Measurements from ENCODE around the gene HOXA2.

Gene HOXA2

GRCh38 chr7:27132214-27132613 lies 29.7 kb upstream of the HOXA2 start:
- H3K4me2 ChIP-seq (ENCODE audit: low read depth, low read length, poor library complexity, severe bottlenecking) = no peak overlapping the region
- no peak overlapping the region for H3K9ac ChIP-seq (ENCODE audit: low read length)
- no peaks in the 10 kb centered on the region for H3K9me2 ChIP-seq (replicated peaks; ENCODE audit: insufficient read depth, low read length)
- H3K9me3 ChIP-seq (ENCODE audit: insufficient read depth, low read length) = no peaks in the 10 kb centered on the region
- H3K79me2 ChIP-seq (ENCODE audit: insufficient read depth, low read length) = no peaks in the 10 kb centered on the region
- H3F3A ChIP-seq (ENCODE audit: insufficient read depth) = peaks cover 7% of the 10 kb centered on the region; the same call in 1 of the 2 replicates
- no peaks in the 10 kb centered on the region for H4K20me1 ChIP-seq (ENCODE audit: low read depth, low read length)
- no peak overlapping the region for H3K27ac ChIP-seq (ENCODE audit: low read depth, low read length)
- H3K27me3 ChIP-seq (ENCODE audit: low read length) = no peaks in the 10 kb centered on the region
- H3K4me3 ChIP-seq (ENCODE audit: insufficient read depth, low read length, poor library complexity, severe bottlenecking) = no peak overlapping the region
- H3K36me3 ChIP-seq (ENCODE audit: low read length) = no peaks in the 10 kb centered on the region
- H2AFZ ChIP-seq (ENCODE audit: low read depth, low read length, severe bottlenecking) = no peak overlapping the region
- TF ChIP-seq CTCF (IDR thresholded peaks at IDR 0.05; ENCODE audit: insufficient read depth, low read length, poor library complexity, severe bottlenecking) (no peak), EZH2phosphoT487 (conservative IDR thresholded peaks at IDR 0.05; ENCODE audit: low read length) (no peak)

GRCh38 chr7:27131390-27131819 lies 28.9 kb upstream of the HOXA2 start:
- Histone ChIP-seq H3F3A (ENCODE audit: insufficient read depth) (peaks cover 7% of the 10 kb centered on the region; the same call in 1 of the 2 replicates), H3K4me2 (ENCODE audit: low read depth, low read length, poor library complexity, severe bottlenecking) (peak overlapping the region; percentile 65), H3K27ac (ENCODE audit: low read depth, low read length) (peak overlapping the region; percentile 66; the same call in 1 of the 2 replicates), H3K27me3 (ENCODE audit: low read length) (no peaks in the 10 kb centered on the region), H4K20me1 (ENCODE audit: low read depth, low read length) (no peaks in the 10 kb centered on the region), H3K9me2 (replicated peaks; ENCODE audit: insufficient read depth, low read length) (no peaks in the 10 kb centered on the region), H3K9ac (ENCODE audit: low read length) (peak overlapping the region; percentile 84), H3K79me2 (ENCODE audit: insufficient read depth, low read length) (no peaks in the 10 kb centered on the region), H2AFZ (ENCODE audit: low read depth, low read length, severe bottlenecking) (peak overlapping the region; percentile 95), H3K4me3 (ENCODE audit: insufficient read depth, low read length, poor library complexity, severe bottlenecking) (peak overlapping the region; percentile 82), H3K9me3 (ENCODE audit: insufficient read depth, low read length) (no peaks in the 10 kb centered on the region), H3K36me3 (ENCODE audit: low read length) (no peaks in the 10 kb centered on the region)
- TF ChIP-seq CTCF (IDR thresholded peaks at IDR 0.05; ENCODE audit: insufficient read depth, low read length, poor library complexity, severe bottlenecking) = no peak
- TF ChIP-seq EZH2phosphoT487 (conservative IDR thresholded peaks at IDR 0.05; ENCODE audit: low read length) = no peak

GRCh38 chr7:27130540-27131389 lies 28.3 kb upstream of the HOXA2 start, which contains the start of gene HOXA4:
Gene HOXA4 (minus strand): TSS chr7:27130757. CDS start chr7:27130733, 24 bp downstream.
- H4K20me1 ChIP-seq (ENCODE audit: low read depth, low read length) = no peaks in the 10 kb centered on the region
- TF ChIP-seq EZH2phosphoT487 (conservative IDR thresholded peaks at IDR 0.05; ENCODE audit: low read length) (no peak), CTCF (IDR thresholded peaks at IDR 0.05; ENCODE audit: insufficient read depth, low read length, poor library complexity, severe bottlenecking) (no peak)
- H3K4me2 ChIP-seq (ENCODE audit: low read depth, low read length, poor library complexity, severe bottlenecking) = peak within 1 kb of the TSS; percentile 65
- peaks cover 7% of the 10 kb centered on the region; the same call in 1 of the 2 replicates for H3F3A ChIP-seq (ENCODE audit: insufficient read depth)
- H3K36me3 ChIP-seq (ENCODE audit: low read length) = no peaks in the 10 kb centered on the region
- peak within 1 kb of the TSS; percentile 86 for H3K27ac ChIP-seq (ENCODE audit: low read depth, low read length)
- peak within 1 kb of the TSS; percentile 84 for H3K9ac ChIP-seq (ENCODE audit: low read length)
- H3K79me2 ChIP-seq (ENCODE audit: insufficient read depth, low read length) = no peaks in the 10 kb centered on the region
- no peaks in the 10 kb centered on the region for H3K27me3 ChIP-seq (ENCODE audit: low read length)
- H2AFZ ChIP-seq (ENCODE audit: low read depth, low read length, severe bottlenecking) = peak within 1 kb of the TSS; percentile 95
- peak within 1 kb of the TSS; percentile 82 for H3K4me3 ChIP-seq (ENCODE audit: insufficient read depth, low read length, poor library complexity, severe bottlenecking)
- no peaks in the 10 kb centered on the region for H3K9me2 ChIP-seq (replicated peaks; ENCODE audit: insufficient read depth, low read length)
- H3K9me3 ChIP-seq (ENCODE audit: insufficient read depth, low read length) = no peaks in the 10 kb centered on the region

Measured in SU-DHL-6 (cell line).